Stimulated activated CD4-positive, alpha-beta T cell treated with anti-CD3 and anti-CD28 coated beads, Interleukin-15, amount 100 ng/mL, for 1 hour (primary cell): ENCODE data around the gene TUSC2.
A peak's percentile ranks its signal among the peaks of the same experiment; 100 is the strongest.

ENCODE experiments used
- DNase-seq, 2 donors: peaks; one replicate each; pipeline ENCODE4 v3.0.0-alpha.2; 2020; ENCODE audit warnings: low read depth in 1 of 2, low spot score in 1 of 2

TUSC2 gene

GRCh38 chr3:50354850-50355249 is 26.8 kb upstream of the TUSC2 start:
- DNase-seq = no peak

- DNase-seq = no peak
Measured at GRCh38 chr3:50354186-50354764, 26.3 kb upstream of the TUSC2 start.

GRCh38 chr3:50353245-50354004 is 25.4 kb upstream of the TUSC2 start:
- DNase-seq = no peak

- no peak for DNase-seq
Measured at GRCh38 chr3:50352781-50353180, 24.8 kb upstream of the TUSC2 start.

- DNase-seq = no peak
Measured at GRCh38 chr3:50351323-50351697, 23.3 kb upstream of the TUSC2 start.

- peak; percentile 99 for DNase-seq
Measured at GRCh38 chr3:50350527-50351322, 22.7 kb upstream of the TUSC2 start, which contains the start of the genes CYB561D2 and NPRL2. CYB561D2 (plus strand) TSS chr3:50350862; CDS start chr3:50351434, 572 bp downstream. NPRL2 (minus strand) TSS chr3:50350775; CDS start chr3:50350652, 123 bp downstream.

GRCh38 chr3:50350213-50350526 is 22.1 kb upstream of the TUSC2 start:
- no peak for DNase-seq

- peak; percentile 52 to 56 for DNase-seq
Measured at GRCh38 chr3:50347187-50347813, 19.3 kb upstream of the TUSC2 start.

- DNase-seq = peak; percentile 57 to 59
Measured at GRCh38 chr3:50345586-50346234, 17.7 kb upstream of the TUSC2 start, which contains the start of gene ZMYND10. ZMYND10 (minus strand) TSS chr3:50345732; CDS start chr3:50345579, 153 bp downstream.

GRCh38 chr3:50345008-50345407 is 17.0 kb upstream of the TUSC2 start:
- no peak for DNase-seq

GRCh38 chr3:50342813-50343633 is 15.0 kb upstream of the TUSC2 start:
- DNase-seq = no peak

GRCh38 chr3:50341996-50342650 is 14.1 kb upstream of the TUSC2 start:
- no peak for DNase-seq

GRCh38 chr3:50341537-50341936 is 13.5 kb upstream of the TUSC2 start:
- DNase-seq = no peak

- peak; percentile 44 to 49 for DNase-seq
Measured at GRCh38 chr3:50340448-50341329, 12.7 kb upstream of the TUSC2 start, which contains the start of gene RASSF1. RASSF1 (minus strand) TSS chr3:50340836; CDS start chr3:50340805, 31 bp downstream.

GRCh38 chr3:50340147-50340447 is 12.1 kb upstream of the TUSC2 start:
- no peak for DNase-seq

GRCh38 chr3:50339485-50340146 is 11.6 kb upstream of the TUSC2 start:
- no peak for DNase-seq

GRCh38 chr3:50338965-50339364 is 10.9 kb upstream of the TUSC2 start:
- DNase-seq = no peak
